ENCODE measurements around the gene ARMC7. TPM values are rescaled to one million over a fixed set of nuclear protein-coding genes. Genes with fewer than 3 reads are reported as not detected.
A peak's percentile ranks its signal among the peaks of the same experiment; 100 is the strongest.

The ARMC7 gene
- total and polyA plus RNA-seq, 2 of the 13 experiments (the other 11 are each of a cell fraction or from before 2014, with no cell fraction given): 3.9 to 4.2 TPM

DNA sequence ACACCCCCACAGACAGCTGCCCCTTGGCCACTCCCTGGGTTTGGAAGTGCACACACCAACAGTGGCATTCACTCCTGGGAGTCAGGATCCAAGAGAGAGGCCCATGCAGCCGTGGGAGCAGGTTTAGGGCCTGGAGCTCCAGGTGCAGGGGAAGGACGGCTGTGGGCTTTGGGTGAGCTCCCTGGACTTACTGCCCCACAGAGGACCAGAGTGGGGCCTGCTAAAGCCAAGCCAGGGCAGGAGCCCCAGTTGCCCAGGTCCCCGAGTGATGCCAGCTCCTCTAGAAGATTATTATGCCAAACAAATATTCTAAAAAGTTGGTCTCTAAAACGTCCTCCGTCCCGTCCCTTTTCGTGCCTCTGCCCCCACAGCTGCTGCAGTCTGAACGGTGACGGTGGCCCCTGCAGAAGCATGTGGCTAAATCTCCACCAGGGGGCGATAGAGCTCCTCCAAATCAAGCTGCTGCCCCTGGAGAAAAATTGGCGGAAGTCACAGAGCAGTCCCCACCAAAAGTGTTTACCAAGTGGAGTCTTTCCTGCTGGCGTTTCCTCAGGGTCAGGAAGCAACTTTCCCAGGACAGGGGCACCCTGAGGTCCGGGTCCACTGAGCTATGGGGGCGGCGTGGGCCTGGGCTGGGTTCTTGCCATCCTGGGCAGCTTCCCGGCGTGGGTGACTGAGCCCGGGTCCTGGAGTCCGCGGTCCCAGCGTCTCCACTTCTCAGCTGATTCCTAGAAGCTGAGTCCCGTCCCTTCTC is 4.2 kb downstream of the ARMC7 start (continued):
- TF ChIP-seq, protein P1, sequence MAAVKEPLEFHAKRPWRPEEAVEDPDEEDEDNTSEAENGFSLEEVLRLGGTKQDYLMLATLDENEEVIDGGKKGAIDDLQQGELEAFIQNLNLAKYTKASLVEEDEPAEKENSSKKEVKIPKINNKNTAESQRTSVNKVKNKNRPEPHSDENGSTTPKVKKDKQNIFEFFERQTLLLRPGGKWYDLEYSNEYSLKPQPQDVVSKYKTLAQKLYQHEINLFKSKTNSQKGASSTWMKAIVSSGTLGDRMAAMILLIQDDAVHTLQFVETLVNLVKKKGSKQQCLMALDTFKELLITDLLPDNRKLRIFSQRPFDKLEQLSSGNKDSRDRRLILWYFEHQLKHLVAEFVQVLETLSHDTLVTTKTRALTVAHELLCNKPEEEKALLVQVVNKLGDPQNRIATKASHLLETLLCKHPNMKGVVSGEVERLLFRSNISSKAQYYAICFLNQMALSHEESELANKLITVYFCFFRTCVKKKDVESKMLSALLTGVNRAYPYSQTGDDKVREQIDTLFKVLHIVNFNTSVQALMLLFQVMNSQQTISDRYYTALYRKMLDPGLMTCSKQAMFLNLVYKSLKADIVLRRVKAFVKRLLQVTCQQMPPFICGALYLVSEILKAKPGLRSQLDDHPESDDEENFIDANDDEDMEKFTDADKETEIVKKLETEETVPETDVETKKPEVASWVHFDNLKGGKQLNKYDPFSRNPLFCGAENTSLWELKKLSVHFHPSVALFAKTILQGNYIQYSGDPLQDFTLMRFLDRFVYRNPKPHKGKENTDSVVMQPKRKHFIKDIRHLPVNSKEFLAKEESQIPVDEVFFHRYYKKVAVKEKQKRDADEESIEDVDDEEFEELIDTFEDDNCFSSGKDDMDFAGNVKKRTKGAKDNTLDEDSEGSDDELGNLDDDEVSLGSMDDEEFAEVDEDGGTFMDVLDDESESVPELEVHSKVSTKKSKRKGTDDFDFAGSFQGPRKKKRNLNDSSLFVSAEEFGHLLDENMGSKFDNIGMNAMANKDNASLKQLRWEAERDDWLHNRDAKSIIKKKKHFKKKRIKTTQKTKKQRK (IDR thresholded peaks at IDR 0.05; ENCODE audit: low read length): no peak
- TF ChIP-seq ZBTB21 (CRISPR knock-in tag; IDR thresholded peaks at IDR 0.05): no peak
- TF ChIP-seq NR2C2 (CRISPR knock-in tag; IDR thresholded peaks at IDR 0.05; ENCODE audit: borderline replicate concordance): 0 out of 2 replicates have a peak, but pooled peaks have one; percentile 43
- no peak for TF ChIP-seq TFDP2 (CRISPR knock-in tag; IDR thresholded peaks at IDR 0.05)
- TF ChIP-seq IKZF1 (IDR thresholded peaks at IDR 0.05): no peak
- TF ChIP-seq RBM22 (optimal IDR thresholded peaks at IDR 0.05; ENCODE audit: low read length): no peak
- TF ChIP-seq ZSCAN22 (CRISPR knock-in tag; IDR thresholded peaks at IDR 0.05): 0 out of 2 replicates have a peak, but pooled peaks have one; percentile 42
- TF ChIP-seq, protein P2, sequence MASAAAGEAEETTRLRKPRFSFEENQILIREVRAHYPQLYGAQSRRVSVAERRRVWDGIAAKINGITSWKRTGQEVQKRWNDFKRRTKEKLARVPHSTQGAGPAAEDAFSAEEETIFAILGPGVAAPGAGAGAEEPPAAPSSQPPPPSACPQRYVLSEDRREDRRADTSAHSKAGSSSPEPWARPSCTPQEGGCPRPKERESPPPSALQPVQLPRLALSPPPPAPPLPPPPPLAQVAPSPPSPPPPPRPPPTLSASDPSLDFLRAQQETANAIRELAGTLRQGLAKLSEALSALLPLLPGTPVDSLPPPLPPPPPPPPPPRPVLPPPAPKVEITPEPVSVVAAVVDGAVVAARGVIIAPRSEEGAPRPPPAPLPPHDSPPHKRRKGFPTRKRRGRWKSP (CRISPR knock-in tag; IDR thresholded peaks at IDR 0.05): no peak
- TF ChIP-seq, protein P3, sequence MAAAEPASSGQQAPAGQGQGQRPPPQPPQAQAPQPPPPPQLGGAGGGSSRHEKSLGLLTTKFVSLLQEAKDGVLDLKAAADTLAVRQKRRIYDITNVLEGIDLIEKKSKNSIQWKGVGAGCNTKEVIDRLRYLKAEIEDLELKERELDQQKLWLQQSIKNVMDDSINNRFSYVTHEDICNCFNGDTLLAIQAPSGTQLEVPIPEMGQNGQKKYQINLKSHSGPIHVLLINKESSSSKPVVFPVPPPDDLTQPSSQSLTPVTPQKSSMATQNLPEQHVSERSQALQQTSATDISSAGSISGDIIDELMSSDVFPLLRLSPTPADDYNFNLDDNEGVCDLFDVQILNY (CRISPR knock-in tag; conservative IDR thresholded peaks at IDR 0.05): no peak
- TF ChIP-seq SOX6 (IDR thresholded peaks at IDR 0.05): no peak
- TF ChIP-seq SOX6 (CRISPR knock-in tag; IDR thresholded peaks at IDR 0.05): peak; percentile 63; the same call in 1 of the 2 replicates
- no peak for TF ChIP-seq ZNF839 (CRISPR knock-in tag; IDR thresholded peaks at IDR 0.05; ENCODE audit: borderline replicate concordance)
- TF ChIP-seq, protein P4, sequence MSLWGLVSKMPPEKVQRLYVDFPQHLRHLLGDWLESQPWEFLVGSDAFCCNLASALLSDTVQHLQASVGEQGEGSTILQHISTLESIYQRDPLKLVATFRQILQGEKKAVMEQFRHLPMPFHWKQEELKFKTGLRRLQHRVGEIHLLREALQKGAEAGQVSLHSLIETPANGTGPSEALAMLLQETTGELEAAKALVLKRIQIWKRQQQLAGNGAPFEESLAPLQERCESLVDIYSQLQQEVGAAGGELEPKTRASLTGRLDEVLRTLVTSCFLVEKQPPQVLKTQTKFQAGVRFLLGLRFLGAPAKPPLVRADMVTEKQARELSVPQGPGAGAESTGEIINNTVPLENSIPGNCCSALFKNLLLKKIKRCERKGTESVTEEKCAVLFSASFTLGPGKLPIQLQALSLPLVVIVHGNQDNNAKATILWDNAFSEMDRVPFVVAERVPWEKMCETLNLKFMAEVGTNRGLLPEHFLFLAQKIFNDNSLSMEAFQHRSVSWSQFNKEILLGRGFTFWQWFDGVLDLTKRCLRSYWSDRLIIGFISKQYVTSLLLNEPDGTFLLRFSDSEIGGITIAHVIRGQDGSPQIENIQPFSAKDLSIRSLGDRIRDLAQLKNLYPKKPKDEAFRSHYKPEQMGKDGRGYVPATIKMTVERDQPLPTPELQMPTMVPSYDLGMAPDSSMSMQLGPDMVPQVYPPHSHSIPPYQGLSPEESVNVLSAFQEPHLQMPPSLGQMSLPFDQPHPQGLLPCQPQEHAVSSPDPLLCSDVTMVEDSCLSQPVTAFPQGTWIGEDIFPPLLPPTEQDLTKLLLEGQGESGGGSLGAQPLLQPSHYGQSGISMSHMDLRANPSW (CRISPR knock-in tag; IDR thresholded peaks at IDR 0.05; ENCODE audit: borderline replicate concordance): no peak
- no peak for TF ChIP-seq ZNF615 (CRISPR knock-in tag; IDR thresholded peaks at IDR 0.05; ENCODE audit: borderline replicate concordance)
- peak; percentile 84; the same call in 1 of the 2 replicates for TF ChIP-seq ZNF782 (CRISPR knock-in tag; IDR thresholded peaks at IDR 0.05; ENCODE audit: borderline replicate concordance)
- TF ChIP-seq, protein P5, sequence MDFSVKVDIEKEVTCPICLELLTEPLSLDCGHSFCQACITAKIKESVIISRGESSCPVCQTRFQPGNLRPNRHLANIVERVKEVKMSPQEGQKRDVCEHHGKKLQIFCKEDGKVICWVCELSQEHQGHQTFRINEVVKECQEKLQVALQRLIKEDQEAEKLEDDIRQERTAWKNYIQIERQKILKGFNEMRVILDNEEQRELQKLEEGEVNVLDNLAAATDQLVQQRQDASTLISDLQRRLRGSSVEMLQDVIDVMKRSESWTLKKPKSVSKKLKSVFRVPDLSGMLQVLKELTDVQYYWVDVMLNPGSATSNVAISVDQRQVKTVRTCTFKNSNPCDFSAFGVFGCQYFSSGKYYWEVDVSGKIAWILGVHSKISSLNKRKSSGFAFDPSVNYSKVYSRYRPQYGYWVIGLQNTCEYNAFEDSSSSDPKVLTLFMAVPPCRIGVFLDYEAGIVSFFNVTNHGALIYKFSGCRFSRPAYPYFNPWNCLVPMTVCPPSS (IDR thresholded peaks at IDR 0.05): no peak
- TF ChIP-seq ZNF562 (CRISPR knock-in tag; IDR thresholded peaks at IDR 0.05; ENCODE audit: borderline replicate concordance): no peak
- no peak for TF ChIP-seq ZMAT3 (CRISPR knock-in tag; conservative IDR thresholded peaks at IDR 0.05)
- TF ChIP-seq KLF11 (CRISPR knock-in tag; IDR thresholded peaks at IDR 0.05): 0 out of 2 replicates have a peak, but pooled peaks have one; percentile 58
